Measurements from ENCODE around the gene SHKBP1. TPM values are rescaled to one million over a fixed set of nuclear protein-coding genes. Genes with fewer than 3 reads are reported as not detected.
A peak's percentile ranks its signal among the peaks of the same experiment; 100 is the strongest.

Gene SHKBP1
- polyA plus RNA-seq, 4 donors: 32.8 to 61.1 (median 43.8) TPM

GRCh38 chr19:40599902-40600569, 23.4 kb downstream of the SHKBP1 start:
- DNase-seq (ENCODE audit: low read depth in 4 of 4, low spot score in 2 of 4): no peak

GRCh38 chr19:40600570-40601133, 24.0 kb downstream of the SHKBP1 start:
- DNase-seq (ENCODE audit: low read depth in 4 of 4, low spot score in 2 of 4): no peak

GRCh38 chr19:40601134-40601974, 24.7 kb downstream of the SHKBP1 start, which contains the start of gene LTBP4:
TSS of gene LTBP4 (plus strand) at chr19:40601369. CDS start at chr19:40601388, 19 bp downstream.
- DNase-seq (ENCODE audit: low read depth in 4 of 4, low spot score in 2 of 4): no peak

- DNase-seq (ENCODE audit: low read depth in 4 of 4, low spot score in 2 of 4): no peak
These were observed 26.4 kb downstream of the SHKBP1 start for GRCh38 chr19:40603071-40603388.

GRCh38 chr19:40603389-40604170, 26.9 kb downstream of the SHKBP1 start:
- DNase-seq (ENCODE audit: low read depth in 4 of 4, low spot score in 2 of 4): peak in 3 of 4 donors; percentile 93 to 97 (median 96)

- no peak for DNase-seq (ENCODE audit: low read depth in 4 of 4, low spot score in 2 of 4)
These were observed 27.5 kb downstream of the SHKBP1 start for GRCh38 chr19:40604171-40604646.

GRCh38 chr19:40604647-40605215, 28.1 kb downstream of the SHKBP1 start:
- no peak for DNase-seq (ENCODE audit: low read depth in 4 of 4, low spot score in 2 of 4)

GRCh38 chr19:40605216-40605971, 28.7 kb downstream of the SHKBP1 start:
- DNase-seq (ENCODE audit: low read depth in 4 of 4, low spot score in 2 of 4): no peak

GRCh38 chr19:40607311-40608239, 30.9 kb downstream of the SHKBP1 start:
- no peak for DNase-seq (ENCODE audit: low read depth in 4 of 4, low spot score in 2 of 4)

- no peak for DNase-seq (ENCODE audit: low read depth in 4 of 4, low spot score in 2 of 4)
These were observed 31.6 kb downstream of the SHKBP1 start for GRCh38 chr19:40608240-40608621.

- DNase-seq (ENCODE audit: low read depth in 4 of 4, low spot score in 2 of 4): no peak
These were observed 32.3 kb downstream of the SHKBP1 start for GRCh38 chr19:40608957-40609356.

GRCh38 chr19:40609561-40610395, 33.1 kb downstream of the SHKBP1 start:
- DNase-seq (ENCODE audit: low read depth in 4 of 4, low spot score in 2 of 4): no peak

GRCh38 chr19:40610396-40611064, 33.9 kb downstream of the SHKBP1 start:
- DNase-seq (ENCODE audit: low read depth in 4 of 4, low spot score in 2 of 4): no peak

- no peak for DNase-seq (ENCODE audit: low read depth in 4 of 4, low spot score in 2 of 4)
These were observed 34.4 kb downstream of the SHKBP1 start for GRCh38 chr19:40611096-40611495.

- DNase-seq (ENCODE audit: low read depth in 4 of 4, low spot score in 2 of 4): no peak
These were observed 35.4 kb downstream of the SHKBP1 start for GRCh38 chr19:40611900-40612698.

All from left renal cortex interstitium (tissue), 4 donors.